PFSK-1 (cell line): ENCODE data around the gene SLC46A2.

Experiments used
- FOXP2 ChIP-seq: optimal IDR thresholded peaks from 2 replicates; pipeline ENCODE3; 2011; ENCODE audit warnings: borderline replicate concordance, control low read depth, inconsistent platforms; ENCODE audit not compliant: insufficient read depth; ENCODE audit errors: extremely low read length, extremely low read depth
- POLR2AphosphoS5 ChIP-seq: IDR thresholded peaks from 2 replicates; pipeline ENCODE4 v1.6.1; 2012; ENCODE audit warnings: low read depth, mild to moderate bottlenecking, control low read depth, low read length, moderate library complexity
- REST ChIP-seq, 2 experiments: IDR thresholded peaks; 2 replicates each; pipeline versions ENCODE4 v1.6.1 to v1.8.0; 2011 to 2012; ENCODE audit warnings: low read depth in 2 of 2, low read length in 2 of 2, control low read depth in 1 of 2, inconsistent platforms in 1 of 2, mild to moderate bottlenecking in 1 of 2, moderate library complexity in 1 of 2; ENCODE audit not compliant: insufficient read depth in 1 of 2
- SIN3A ChIP-seq: IDR thresholded peaks from 2 replicates; pipeline ENCODE4 v1.6.1; 2012; ENCODE audit warnings: mild to moderate bottlenecking, low read length, moderate library complexity, borderline replicate concordance; ENCODE audit not compliant: insufficient read depth
- TAF1 ChIP-seq: IDR thresholded peaks from 2 replicates; pipeline ENCODE4 v1.6.1; 2012; ENCODE audit warnings: low read length, control low read depth, borderline replicate concordance; ENCODE audit not compliant: insufficient read depth

- TF ChIP-seq POLR2AphosphoS5, result no peak
- TF ChIP-seq TAF1, result no peak
- TF ChIP-seq REST (IDR thresholded peaks at IDR 0.05; ENCODE audit: insufficient read depth in 1 of 2, low read depth in 2 of 2, low read length in 2 of 2), result no peak
- TF ChIP-seq FOXP2, result no peak
- TF ChIP-seq SIN3A, result no peak
Observed at GRCh38 chr9:112886351-112886750, 4.3 kb downstream of the SLC46A2 start.
